ENCODE results near the gene FMN2.

FMN2 gene

GRCh38 chr1:240506176-240506575, 414.5 kb downstream of the FMN2 start:
- TF ChIP-seq, protein P1, sequence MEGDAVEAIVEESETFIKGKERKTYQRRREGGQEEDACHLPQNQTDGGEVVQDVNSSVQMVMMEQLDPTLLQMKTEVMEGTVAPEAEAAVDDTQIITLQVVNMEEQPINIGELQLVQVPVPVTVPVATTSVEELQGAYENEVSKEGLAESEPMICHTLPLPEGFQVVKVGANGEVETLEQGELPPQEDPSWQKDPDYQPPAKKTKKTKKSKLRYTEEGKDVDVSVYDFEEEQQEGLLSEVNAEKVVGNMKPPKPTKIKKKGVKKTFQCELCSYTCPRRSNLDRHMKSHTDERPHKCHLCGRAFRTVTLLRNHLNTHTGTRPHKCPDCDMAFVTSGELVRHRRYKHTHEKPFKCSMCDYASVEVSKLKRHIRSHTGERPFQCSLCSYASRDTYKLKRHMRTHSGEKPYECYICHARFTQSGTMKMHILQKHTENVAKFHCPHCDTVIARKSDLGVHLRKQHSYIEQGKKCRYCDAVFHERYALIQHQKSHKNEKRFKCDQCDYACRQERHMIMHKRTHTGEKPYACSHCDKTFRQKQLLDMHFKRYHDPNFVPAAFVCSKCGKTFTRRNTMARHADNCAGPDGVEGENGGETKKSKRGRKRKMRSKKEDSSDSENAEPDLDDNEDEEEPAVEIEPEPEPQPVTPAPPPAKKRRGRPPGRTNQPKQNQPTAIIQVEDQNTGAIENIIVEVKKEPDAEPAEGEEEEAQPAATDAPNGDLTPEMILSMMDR (IDR thresholded peaks at IDR 0.05; ENCODE audit: low read depth, low read length, poor library complexity, severe bottlenecking), result no peak
- no peak for TF ChIP-seq EZH2phosphoT487 (IDR thresholded peaks at IDR 0.05; ENCODE audit: borderline replicate concordance, low read length)
- H3K79me2 ChIP-seq (ENCODE audit: control insufficient read depth, low read length), result no peaks in the 10 kb centered on the region
- no peaks in the 10 kb centered on the region for H3F3A ChIP-seq (ENCODE audit: control insufficient read depth, insufficient read depth)
- H3K4me2 ChIP-seq (ENCODE audit: low read length), result no peak overlapping the region
- no peak overlapping the region for H3K27ac ChIP-seq (ENCODE audit: low read depth, low read length)
- H3K9me2 ChIP-seq (replicated peaks; ENCODE audit: control insufficient read depth, low read length), result no peaks in the 10 kb centered on the region
- H3K4me1 ChIP-seq (ENCODE audit: control insufficient read depth, low read length), result no peaks in the 10 kb centered on the region
- no peaks in the 10 kb centered on the region for H3K9me3 ChIP-seq (ENCODE audit: control insufficient read depth, insufficient read depth, low read length)
- H3K27me3 ChIP-seq (ENCODE audit: control insufficient read depth, low read length), result no peaks in the 10 kb centered on the region; the same call in 1 of the 2 replicates
- no peaks in the 10 kb centered on the region for H3K36me3 ChIP-seq (ENCODE audit: control insufficient read depth, low read length)
- no peaks in the 10 kb centered on the region for H4K20me1 ChIP-seq (ENCODE audit: control insufficient read depth, insufficient read depth, low read depth, low read length)
- no peak overlapping the region for H3K4me3 ChIP-seq (ENCODE audit: low read length)

GRCh38 chr1:240508201-240508600, 416.5 kb downstream of the FMN2 start:
- no peaks in the 10 kb centered on the region for H3F3A ChIP-seq (ENCODE audit: control insufficient read depth, insufficient read depth)
- H3K4me2 ChIP-seq (ENCODE audit: low read length), result no peak overlapping the region
- no peaks in the 10 kb centered on the region for H3K4me1 ChIP-seq (ENCODE audit: control insufficient read depth, low read length)
- no peak for TF ChIP-seq EZH2phosphoT487 (IDR thresholded peaks at IDR 0.05; ENCODE audit: borderline replicate concordance, low read length)
- TF ChIP-seq, protein P1 (IDR thresholded peaks at IDR 0.05; ENCODE audit: low read depth, low read length, poor library complexity, severe bottlenecking), result no peak
- H3K9me3 ChIP-seq (ENCODE audit: control insufficient read depth, insufficient read depth, low read length), result no peaks in the 10 kb centered on the region
- H3K36me3 ChIP-seq (ENCODE audit: control insufficient read depth, low read length), result no peaks in the 10 kb centered on the region
- H3K79me2 ChIP-seq (ENCODE audit: control insufficient read depth, low read length), result no peaks in the 10 kb centered on the region
- H4K20me1 ChIP-seq (ENCODE audit: control insufficient read depth, insufficient read depth, low read depth, low read length), result no peaks in the 10 kb centered on the region
- no peaks in the 10 kb centered on the region for H3K9me2 ChIP-seq (replicated peaks; ENCODE audit: control insufficient read depth, low read length)
- H3K4me3 ChIP-seq (ENCODE audit: low read length), result no peak overlapping the region
- no peak overlapping the region for H3K27ac ChIP-seq (ENCODE audit: low read depth, low read length)
- no peaks in the 10 kb centered on the region; the same call in 1 of the 2 replicates for H3K27me3 ChIP-seq (ENCODE audit: control insufficient read depth, low read length)

DNA sequence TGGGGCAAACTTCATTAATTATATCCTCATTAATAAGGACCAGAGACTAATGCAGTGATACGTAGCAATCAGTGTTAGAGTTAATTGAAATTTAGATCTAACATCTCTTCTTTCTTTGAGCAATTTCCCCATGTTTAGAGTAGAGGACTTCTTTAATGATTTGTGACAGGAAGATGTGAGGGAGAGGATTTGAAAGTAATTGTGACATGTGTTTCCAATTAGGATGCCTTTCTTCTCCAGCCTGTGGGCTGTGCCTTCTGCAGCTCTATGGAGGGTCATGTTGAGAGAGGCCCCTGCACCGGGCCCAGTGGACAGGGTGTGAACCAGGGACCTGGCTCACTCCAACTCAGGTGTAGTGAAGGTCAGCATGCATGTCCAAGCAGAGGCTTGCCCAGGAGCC, 417.3 kb downstream of the FMN2 start:
- H3K36me3 ChIP-seq (ENCODE audit: control insufficient read depth, low read length), result no peaks in the 10 kb centered on the region
- no peaks in the 10 kb centered on the region; the same call in 1 of the 2 replicates for H3K27me3 ChIP-seq (ENCODE audit: control insufficient read depth, low read length)
- TF ChIP-seq, protein P1 (IDR thresholded peaks at IDR 0.05; ENCODE audit: low read depth, low read length, poor library complexity, severe bottlenecking), result no peak
- TF ChIP-seq EZH2phosphoT487 (IDR thresholded peaks at IDR 0.05; ENCODE audit: borderline replicate concordance, low read length), result no peak
- H4K20me1 ChIP-seq (ENCODE audit: control insufficient read depth, insufficient read depth, low read depth, low read length), result no peaks in the 10 kb centered on the region
- no peak overlapping the region for H3K4me3 ChIP-seq (ENCODE audit: low read length)
- H3K9me2 ChIP-seq (replicated peaks; ENCODE audit: control insufficient read depth, low read length), result no peaks in the 10 kb centered on the region
- H3K9me3 ChIP-seq (ENCODE audit: control insufficient read depth, insufficient read depth, low read length), result no peaks in the 10 kb centered on the region
- H3K4me1 ChIP-seq (ENCODE audit: control insufficient read depth, low read length), result no peaks in the 10 kb centered on the region
- no peak overlapping the region for H3K4me2 ChIP-seq (ENCODE audit: low read length)
- H3K27ac ChIP-seq (ENCODE audit: low read depth, low read length), result no peak overlapping the region
- no peaks in the 10 kb centered on the region for H3F3A ChIP-seq (ENCODE audit: control insufficient read depth, insufficient read depth)
- no peaks in the 10 kb centered on the region for H3K79me2 ChIP-seq (ENCODE audit: control insufficient read depth, low read length)

All from DOHH2 (cell line).